H4 (cell line): ENCODE measurements around the gene C1orf122. TPM values are rescaled to one million over a fixed set of nuclear protein-coding genes. Genes with fewer than 3 reads are reported as not detected.

ENCODE experiments used
- DNase-seq: peaks from one replicate; pipeline ENCODE4 v3.0.0-alpha.2; 2015; ENCODE audit warnings: low spot score
- total RNA-seq: library from RNA; depleted of rRNA; stranded (reverse); fragments of >200 nt; shearing (Covaris generic); gene quantifications from 2 replicates; pipeline ENCODE4 v1.2.3, GENCODE V29; 2014

The C1orf122 gene
- total RNA-seq, 1 experiment from 2014 or later = 27.2 TPM

GRCh38 chr1:37797750-37798345 lies 9.7 kb upstream of the C1orf122 start:
- peak; percentile 76 for DNase-seq

- no peak for DNase-seq
Measured at GRCh38 chr1:37802439-37802838, 5.2 kb upstream of the C1orf122 start.

- DNase-seq = no peak
Measured at GRCh38 chr1:37807220-37807554, 403 bp upstream of the C1orf122 start.

GRCh38 chr1:37808369-37809319 lies 1.1 kb downstream of the C1orf122 start:
- DNase-seq = peak; percentile 64

- no peak for DNase-seq
Measured at GRCh38 chr1:37809942-37810341, 2.4 kb downstream of the C1orf122 start.

GRCh38 chr1:37811027-37811655 lies 3.6 kb downstream of the C1orf122 start:
- DNase-seq = peak; percentile 74

GRCh38 chr1:37813529-37814145 lies 6.0 kb downstream of the C1orf122 start:
- no peak for DNase-seq

- DNase-seq = no peak
Measured at GRCh38 chr1:37814252-37814651, 6.7 kb downstream of the C1orf122 start.

GRCh38 chr1:37817481-37817880 lies 9.9 kb downstream of the C1orf122 start:
- no peak for DNase-seq

GRCh38 chr1:37821481-37821880 lies 13.9 kb downstream of the C1orf122 start:
- no peak for DNase-seq

- no peak for DNase-seq
Measured at GRCh38 chr1:37822906-37823815, 15.6 kb downstream of the C1orf122 start.

- no peak for DNase-seq
Measured at GRCh38 chr1:37824001-37824400, 16.4 kb downstream of the C1orf122 start.

GRCh38 chr1:37825506-37825905 lies 17.9 kb downstream of the C1orf122 start:
- DNase-seq = no peak

- DNase-seq = no peak
Measured at GRCh38 chr1:37828410-37829074, 21.0 kb downstream of the C1orf122 start.

GRCh38 chr1:37831109-37831508 lies 23.5 kb downstream of the C1orf122 start:
- DNase-seq = no peak

- no peak for DNase-seq
Measured at GRCh38 chr1:37831809-37832208, 24.2 kb downstream of the C1orf122 start.

- DNase-seq = no peak
Measured at GRCh38 chr1:37836788-37837187, 29.2 kb downstream of the C1orf122 start.

- no peak for DNase-seq
Measured at GRCh38 chr1:37839676-37840075, 32.1 kb downstream of the C1orf122 start.

GRCh38 chr1:37840711-37841110 lies 33.1 kb downstream of the C1orf122 start:
- no peak for DNase-seq

GRCh38 chr1:37841652-37842051 lies 34.1 kb downstream of the C1orf122 start:
- no peak for DNase-seq

- DNase-seq = no peak
Measured at GRCh38 chr1:37844536-37844935, 36.9 kb downstream of the C1orf122 start.
